GM19452 (cell line): ENCODE measurements around the gene HTR2A.

Experiments used
- ATAC-seq: cut with Tn5 transposase; IDR thresholded peaks from one replicate; pipeline ENCODE4 v1.9.1; 2021; ENCODE audit not compliant: unreplicated experiment

The HTR2A gene

DNA sequence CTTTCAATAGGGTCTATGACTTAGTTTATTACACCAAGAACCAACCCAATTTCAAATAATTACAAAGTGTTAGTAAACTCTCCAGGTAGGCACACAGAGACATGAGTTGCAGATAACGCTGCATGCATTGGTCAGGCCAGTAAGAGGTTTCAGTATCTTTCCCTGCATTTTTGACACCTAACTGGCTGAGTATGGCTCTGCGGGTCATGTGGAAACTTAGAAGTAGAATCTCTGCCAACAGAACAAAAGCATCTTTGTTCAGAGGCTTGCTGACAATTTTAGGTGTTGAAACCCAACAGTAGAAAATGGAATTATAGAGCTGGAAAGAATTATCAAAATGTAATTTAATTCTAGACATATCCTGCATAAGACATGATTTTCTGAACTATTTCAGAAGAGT lies 25.3 kb downstream of the HTR2A start:
- no peak for ATAC-seq

DNA sequence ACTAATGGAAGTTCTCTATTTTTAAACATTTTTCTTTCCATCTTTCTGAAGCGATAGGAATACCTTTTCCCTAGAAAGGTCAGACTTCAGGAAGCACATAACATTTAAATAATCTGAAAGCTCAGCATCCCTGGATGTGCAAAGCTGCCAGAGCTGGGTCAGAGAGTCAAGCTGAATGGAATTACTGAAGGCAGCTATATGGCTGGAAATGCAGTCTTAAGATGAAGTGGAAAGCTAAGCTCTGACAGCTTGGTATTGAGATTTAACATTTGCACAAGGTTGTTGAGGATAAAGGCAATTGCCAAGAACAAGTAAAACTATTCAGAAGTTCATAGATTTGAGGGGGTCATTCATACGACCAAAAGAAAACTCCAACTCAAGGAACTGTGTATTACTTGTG lies 28.8 kb downstream of the HTR2A start:
- ATAC-seq: no peak

DNA sequence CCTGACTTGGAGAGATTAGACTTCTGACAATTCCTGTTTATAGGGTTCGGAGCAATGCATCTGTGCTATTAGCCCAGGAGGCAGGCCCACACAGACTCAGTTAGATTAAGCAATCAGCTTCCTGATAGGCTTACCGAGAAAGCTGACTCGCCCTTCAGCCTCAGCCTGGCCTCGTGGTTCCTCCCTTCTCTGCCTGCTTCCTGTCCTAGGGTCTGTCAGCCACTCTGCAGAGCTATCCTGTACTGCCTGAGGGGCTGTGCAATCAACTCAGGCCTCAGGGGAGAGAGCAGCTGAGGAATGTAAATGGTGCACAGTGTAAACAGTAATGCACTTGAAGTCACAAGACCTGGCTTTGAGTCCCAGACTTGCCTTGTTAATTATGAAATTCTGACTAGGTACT lies 30.7 kb downstream of the HTR2A start:
- ATAC-seq: no peak

DNA sequence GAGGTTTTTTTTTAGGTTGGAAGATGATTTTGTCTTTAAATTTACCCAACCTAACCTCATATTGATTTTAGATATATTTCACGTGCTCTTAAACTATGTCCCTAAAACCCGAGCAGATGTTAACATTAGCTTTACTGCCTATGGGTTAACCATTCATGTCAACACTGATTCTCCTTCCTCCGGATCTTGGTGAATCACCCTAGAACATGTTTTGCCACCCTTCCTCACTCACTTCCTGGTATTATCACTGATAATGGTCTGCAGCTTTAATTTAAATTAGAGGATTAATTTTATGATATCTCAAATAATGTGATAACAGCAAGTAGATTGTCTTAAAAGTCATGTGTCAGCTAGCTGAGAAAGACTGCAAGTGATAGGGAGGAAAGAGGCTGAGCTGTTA lies 31.9 kb downstream of the HTR2A start:
- no peak for ATAC-seq

DNA sequence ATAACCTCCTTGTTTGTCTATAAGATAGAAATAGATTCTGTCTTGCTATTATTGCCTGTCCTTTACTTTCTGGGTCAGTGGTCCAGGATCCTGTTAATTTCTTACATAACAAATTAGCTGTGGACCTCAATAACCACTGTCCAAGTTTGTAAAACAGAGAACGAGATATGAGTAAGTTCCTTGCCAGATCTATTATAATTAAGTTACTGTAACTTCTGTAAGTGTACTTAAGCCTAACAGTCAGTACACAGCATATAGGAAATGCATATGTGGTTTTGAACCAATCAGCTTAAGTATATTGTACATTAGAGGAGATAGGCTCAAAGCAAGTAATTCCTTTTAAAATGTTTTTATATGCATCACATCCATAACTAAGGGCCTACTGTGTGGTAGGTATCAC lies 34.9 kb downstream of the HTR2A start:
- ATAC-seq: no peak

DNA sequence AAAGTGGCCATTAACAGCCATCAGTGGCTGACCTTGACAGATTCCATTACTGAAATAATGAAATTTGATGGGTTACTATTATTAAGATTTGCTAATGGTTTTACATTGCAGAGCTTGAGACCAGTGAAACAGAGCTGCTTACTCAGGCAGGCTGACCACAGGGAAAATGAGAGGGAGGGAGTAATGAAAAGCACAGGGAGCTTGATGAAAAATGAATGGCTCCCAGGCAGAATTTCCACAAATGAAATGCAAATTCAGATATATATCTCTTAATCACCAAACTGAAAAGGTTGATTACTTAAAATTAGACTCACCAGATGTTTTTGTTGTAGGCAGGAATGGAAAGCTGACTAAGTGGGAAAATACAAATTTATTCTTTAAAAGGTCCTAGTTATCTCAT lies 36.1 kb downstream of the HTR2A start:
- no peak for ATAC-seq

DNA sequence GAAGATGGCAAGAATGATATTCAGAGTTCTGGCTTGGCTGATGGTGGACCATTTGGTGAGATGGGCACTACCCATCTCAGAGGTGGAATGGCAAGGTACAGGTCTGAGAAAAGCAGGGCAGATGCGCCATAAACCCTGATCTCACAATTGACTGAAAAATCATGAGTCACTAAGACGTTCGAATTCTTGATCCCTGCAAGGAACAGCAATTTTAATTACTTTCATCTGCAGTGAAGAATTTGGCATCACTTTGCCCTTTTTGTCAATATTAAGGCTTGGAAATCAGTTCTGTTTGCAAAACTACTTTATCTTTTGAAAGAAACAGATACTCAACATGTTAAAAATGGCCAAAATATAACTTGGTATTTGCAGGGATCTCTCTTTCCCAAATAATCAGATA lies 38.1 kb downstream of the HTR2A start:
- ATAC-seq: no peak

DNA sequence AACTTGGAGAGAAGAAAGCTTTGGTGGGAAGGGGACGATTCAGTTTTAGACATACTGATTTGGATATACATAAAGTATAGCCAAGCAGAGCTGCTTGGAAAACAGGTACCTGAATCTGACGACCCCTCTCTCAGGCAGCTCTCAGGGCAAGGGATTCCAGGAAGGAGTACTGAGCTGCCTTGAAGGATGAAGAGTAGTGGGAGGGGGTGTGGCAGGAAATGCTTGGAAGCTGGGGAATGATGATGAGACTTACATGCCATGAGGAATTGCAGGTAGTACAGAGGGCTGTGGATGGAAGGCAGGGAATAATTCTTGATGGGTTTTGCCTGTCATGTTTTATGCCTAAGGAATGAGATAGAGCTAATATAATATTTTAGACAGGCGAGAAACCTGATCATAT lies 38.7 kb downstream of the HTR2A start:
- no peak for ATAC-seq

DNA sequence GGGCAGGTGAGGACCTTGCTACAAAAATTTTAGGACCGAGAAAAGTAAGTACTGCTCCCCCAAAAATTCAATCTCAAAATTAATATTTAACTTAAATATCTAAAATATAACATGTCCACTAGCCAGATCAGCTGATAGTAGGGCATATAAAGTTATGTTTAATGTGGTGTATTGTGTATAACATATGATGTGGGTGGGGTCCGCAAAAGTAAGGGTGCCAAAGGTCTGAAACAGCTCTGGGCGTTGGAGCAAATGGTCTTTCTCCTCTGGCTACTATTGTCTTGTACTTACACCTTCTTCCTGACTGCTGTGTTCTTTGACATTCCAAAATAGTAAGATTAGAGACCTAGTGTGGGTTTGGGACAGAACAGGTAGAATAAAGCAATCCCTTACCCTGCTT lies 41.2 kb downstream of the HTR2A start:
- ATAC-seq: no peak

DNA sequence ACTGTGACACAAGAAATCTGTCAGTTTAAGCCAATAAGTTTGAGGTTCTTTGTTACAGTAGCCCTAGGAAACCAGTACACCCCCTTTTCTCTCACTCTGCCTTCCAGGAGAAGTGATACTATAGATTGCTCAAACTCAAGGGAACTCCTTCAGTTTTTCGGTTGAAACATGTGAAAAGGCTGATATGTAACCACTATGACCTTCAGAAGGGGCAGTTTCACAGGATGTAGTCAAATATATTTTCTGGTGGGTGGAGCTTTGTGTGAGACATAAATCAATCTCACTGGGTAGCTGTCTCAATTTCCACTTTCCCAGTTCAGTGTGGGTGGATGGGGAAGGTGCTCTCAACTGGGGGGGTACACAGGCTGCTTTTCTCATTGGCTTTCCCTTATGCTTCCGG lies 41.7 kb downstream of the HTR2A start:
- peak; percentile 71 for ATAC-seq

DNA sequence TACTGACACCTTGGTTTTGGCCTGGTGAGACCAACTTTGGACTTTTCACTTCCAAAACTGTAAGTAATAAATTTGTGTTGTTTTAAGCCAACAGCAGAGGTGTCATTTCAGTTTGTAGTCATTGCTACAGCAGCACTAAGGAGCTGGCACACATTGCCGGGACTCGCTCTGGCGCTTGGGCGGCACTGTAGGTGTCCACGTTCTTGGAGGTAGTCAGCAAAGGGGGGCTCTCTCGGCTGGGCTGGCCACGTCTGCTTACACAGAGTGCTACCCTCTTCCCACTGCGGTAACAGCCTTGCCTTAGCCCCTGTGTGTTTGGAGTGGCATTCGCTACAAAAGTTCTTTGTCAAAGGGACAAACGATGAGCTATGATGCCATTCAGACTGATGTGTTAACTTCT lies 44.7 kb downstream of the HTR2A start:
- ATAC-seq: no peak

DNA sequence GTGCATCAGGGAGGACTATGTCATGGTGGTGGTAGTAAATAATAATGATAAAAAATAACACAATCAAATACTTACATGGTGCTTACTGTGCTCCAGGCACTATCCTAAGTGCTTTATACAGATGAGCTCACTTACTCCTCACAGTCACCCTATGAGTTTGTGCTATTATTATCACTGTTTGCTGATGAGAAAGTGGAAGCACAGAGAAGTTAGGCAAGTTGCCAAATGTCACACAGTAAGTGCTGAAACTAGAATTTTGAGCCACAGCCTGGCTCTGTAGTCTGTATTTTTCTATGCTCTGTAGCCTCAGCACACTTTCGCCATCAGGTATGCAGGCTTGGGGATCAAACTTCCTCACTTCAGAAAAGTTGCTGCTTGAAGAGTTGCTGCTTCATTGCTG lies 46.6 kb downstream of the HTR2A start:
- no peak for ATAC-seq

DNA sequence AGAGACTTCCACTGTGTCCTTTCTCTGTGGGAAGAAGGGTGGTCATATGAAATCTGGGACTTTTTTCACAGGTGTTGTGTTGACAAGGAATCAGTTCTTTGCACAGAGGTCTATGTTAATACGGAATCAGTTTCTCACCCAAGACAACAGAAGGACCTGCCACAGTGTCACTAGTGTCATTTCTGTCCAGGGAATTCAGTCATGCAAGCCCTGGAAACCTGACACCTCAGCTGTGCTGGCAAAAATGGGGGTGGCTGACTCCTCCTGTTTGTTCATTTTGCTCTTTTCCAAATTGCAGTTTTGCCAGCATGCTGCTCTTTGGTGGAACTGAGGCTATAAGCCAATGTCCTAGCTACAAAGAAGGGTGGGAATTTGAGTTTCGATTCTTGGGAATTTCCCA lies 50.1 kb downstream of the HTR2A start:
- ATAC-seq: no peak

DNA sequence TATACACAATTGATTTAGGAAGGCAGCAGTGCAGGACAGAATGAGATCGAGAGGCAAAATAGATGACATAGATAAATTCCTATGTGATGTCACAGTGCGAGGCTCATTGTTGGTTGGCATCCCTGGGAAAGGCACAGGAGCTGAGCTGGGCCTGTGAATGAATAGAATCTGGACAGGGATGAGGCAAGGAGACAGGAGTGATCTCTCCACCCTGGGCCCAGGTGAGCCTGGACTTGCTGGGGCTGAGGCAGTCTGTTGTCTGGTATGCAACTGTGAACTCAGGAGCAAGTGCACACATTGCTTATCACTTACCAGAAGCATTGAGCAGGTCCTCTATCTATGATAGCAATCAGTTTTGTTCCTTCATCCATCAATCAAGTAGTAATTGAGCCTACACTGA lies 51.7 kb downstream of the HTR2A start:
- ATAC-seq: no peak

DNA sequence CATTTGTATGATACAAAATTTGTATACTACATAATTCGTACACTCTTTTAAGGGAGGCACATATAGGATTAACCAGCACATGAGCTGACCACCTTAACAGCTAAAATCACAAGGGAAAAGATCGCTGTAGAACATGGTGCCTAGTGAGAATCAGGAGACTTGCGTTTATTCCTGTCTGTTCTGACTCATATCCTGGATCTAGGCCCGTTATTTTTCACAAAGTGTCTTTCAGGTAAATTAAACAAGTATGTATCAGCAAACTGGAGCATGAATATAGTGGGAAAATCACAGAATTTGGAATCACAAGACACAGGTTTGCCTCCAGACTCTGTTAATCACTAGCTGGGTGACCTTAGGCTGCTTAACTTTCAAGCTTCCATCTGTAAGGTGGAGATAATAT lies 52.4 kb downstream of the HTR2A start:
- ATAC-seq: no peak

DNA sequence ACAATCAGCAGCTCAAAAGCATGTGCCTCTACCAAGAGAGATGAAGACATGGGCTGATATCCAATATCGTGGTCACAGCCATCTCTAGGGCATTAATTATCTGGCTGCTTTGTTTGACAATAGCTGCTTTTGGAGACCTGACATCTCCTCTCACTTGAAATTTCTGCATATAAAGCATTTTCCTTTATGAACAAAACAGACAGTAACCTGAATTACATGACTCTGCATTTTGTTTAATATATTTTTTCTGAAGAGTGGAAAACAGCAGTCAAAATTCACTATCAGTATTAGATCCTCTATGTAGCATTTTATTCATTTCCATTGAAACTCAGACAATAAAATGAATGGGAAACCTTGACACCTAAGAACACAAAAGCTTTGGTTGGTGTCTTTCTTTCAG lies 57.5 kb downstream of the HTR2A start:
- ATAC-seq: no peak

DNA sequence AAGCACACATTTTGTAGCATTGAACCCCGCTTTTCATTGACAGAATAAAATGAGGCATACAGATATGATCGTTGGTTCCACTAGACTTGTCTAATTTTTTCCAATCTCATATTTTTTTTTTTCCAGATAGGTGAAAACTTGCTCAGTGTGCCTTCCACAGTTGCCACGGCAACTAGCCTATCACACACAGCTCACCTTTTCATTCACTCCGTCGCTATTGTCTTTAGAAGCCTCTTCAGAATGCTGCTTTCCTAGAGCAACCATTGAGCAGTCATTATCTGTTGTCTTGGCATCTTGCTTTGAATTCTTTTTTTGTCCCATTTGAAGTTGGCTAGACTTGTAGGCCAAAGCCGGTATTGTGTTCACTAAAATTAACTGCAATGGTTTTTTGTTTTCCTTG lies 62.2 kb downstream of the HTR2A start:
- ATAC-seq: no peak

DNA sequence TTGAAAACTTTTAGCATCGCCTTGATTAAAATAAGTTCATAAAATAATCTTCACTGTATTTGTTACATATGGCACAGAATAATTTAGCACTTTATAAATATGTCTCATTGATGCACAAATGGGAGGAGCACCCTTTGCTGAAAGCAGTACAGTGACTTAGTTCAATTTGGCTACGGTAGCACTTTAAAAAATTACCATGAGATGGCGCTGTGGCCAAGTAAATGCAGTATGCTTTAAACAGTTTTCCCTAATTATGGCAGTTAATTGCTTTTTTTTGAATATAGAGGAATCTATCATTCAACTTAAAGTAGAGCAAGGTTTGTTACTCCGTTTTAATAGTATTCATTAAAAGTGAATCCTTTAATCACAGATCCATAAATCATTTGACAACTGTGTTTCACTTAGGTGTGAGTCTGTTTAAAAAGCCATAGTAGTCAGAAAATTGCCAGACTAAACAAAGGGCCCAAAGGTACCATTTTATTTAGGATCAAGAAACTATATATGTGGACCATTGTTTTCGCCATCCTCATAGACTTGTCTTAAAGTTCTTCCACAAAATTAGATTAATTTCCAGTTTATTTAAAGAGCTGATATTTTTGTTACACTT lies 65.2 kb downstream of the HTR2A start:
- ATAC-seq: no peak

DNA sequence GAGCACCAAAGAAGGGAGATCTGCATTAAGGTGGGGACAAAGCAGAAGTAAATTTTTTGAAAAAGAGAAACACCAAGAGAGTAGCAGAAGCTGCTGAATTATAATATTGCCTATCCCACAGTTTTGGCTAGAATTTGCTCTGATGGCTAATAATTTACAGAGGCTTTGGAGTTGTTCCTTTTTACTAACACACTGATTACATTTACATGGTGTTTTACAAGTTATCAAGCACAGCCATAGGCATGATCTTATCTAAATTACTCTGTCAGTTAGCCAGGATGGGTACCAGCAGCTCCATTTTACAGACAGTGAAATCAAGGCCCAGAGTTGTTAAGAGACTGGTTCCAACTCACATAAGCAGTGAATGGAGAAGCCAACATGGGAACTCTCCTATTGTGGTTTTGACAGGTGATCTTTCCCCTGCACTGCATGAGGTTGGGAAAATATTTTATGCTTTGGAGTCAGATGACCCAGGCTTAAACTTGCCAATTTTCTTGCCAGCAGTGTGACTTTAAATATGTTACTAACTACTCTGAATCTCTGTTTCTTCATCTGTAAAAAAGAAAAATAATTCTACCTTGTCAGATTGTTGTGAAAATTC lies 66.3 kb downstream of the HTR2A start:
- no peak for ATAC-seq

DNA sequence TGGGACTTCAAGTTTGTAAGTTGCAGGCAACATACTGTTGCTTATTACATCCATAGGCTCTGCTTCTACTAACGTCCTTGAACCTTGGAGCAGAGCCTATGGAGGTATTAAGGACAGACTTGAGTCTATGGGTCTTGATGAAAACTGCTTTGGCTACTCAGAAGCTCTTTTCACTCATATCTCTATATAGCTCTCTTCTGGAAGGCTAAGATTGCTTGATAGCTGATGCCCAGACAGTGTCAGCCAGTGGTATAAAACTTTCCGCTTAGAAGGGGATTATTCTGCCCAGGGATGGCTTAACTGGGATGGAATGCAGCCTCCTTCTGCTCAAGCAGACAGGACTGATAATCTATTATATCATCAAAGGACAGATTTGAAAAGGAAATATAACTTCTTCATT lies 74.3 kb downstream of the HTR2A start:
- ATAC-seq: no peak

DNA sequence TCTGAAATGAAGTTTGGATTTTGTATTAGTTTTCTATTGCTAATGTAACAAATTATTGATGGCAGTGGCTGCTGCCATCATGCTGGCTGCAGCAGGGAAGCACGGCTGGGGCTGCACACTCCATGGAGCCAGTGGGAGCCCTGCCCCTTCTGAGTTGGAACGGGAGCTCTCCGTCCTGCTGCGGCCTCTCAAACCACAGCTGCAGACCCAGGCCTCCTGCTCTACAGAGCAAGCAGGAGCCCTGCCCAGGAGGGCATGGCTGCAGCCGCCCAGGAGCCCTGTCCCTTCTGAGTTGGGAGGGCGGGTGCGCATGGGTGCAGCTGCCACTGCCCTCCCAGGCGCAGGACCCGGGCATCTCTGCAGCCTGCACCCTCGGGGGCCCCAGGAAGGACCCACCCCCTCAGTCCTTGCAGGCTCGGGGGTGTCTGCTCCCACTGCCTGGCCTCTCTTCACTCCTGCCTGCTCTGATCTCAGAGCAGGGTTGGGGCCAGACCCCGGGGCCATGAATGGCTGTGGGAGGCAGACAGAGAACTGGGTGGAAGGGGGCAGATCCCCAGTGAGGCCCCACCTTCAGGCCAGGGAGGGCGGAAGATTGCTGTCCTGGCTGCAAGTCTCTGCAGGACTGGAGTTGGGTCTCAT lies 78.9 kb downstream of the HTR2A start:
- ATAC-seq: no peak

DNA sequence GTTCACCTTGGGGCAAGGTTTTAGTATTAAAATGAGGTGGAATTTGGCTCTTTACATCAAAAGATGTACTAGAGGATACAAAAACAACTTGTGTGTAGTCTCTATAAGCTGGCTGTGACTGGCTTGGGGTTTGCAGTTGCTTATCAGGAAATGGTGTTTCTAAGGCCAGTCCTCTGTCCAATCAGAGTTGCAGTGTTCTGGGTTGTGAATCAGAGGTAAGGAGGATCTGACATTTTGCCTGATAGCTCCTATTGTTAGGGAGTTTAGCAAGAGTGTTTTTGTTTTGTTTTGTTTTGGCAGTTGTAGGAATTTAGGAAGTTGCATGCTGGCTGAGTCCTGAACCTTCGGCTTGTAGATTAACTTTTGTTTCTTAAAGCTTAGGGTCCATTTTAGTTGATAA lies 79.8 kb downstream of the HTR2A start:
- no peak for ATAC-seq

DNA sequence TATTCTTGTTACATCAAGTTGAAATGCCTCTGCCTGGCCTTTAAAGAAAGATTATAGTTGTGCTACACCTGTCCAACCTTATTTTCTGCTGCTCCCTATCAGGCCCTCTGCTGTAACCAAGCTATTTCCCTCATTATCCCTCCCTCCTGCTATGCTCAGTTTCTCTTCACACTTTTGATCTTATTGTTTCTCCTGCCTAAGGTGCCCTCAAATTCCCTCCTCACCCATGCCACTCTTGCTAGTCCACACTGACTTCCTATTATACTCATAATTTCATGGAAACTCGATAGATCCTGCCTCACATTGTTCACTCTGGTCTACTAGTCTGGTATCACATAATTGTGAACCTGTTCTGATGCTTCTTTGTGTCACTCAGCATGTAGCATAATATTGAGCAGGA lies 80.5 kb downstream of the HTR2A start:
- ATAC-seq: no peak
